ENCODE results near the gene LKAAEAR1. TPM values are rescaled to one million over a fixed set of nuclear protein-coding genes. Genes with fewer than 3 reads are reported as not detected.

LKAAEAR1 gene
- total and polyA plus RNA-seq, 2 of the 13 experiments (the other 11 are each of a cell fraction or from before 2014, with no cell fraction given) = not detected

DNA sequence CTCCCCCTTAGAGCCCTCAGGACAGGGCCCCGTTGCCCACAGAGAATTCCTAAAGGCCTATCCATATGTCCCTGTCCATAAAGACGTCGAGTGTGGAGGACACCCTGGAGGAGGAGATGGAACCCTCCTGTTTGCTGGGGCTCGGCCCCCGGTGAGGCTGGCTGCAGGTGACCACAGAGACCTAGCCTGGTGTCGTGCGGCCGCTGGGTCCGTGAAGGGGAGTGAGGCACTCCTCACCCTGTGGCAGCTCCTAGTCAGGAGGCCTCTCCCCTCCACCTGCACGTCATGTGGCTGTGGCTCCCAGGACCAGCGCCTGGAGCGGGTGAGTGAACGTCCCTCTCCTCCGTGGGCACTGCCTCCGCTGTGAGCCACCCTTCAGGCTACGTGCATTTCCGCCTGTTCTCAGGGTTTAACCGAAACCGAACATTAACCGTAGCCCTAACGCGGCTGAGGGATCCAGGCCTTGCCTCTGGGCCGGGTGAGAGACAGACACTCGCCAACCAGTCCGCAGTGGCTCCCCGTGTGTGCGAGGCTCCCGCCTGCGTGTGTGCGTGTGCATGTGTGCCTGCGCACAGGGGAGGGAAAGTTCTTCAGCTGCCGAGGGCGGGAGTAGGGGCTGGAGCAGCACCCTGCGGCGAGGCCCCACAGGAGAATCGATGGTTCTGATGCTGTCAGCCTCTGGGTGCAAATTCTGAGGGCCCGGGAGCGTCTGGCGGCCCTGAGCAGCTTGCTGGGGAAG is 27.1 kb downstream of the LKAAEAR1 start (continued):
- TF ChIP-seq, protein P1, sequence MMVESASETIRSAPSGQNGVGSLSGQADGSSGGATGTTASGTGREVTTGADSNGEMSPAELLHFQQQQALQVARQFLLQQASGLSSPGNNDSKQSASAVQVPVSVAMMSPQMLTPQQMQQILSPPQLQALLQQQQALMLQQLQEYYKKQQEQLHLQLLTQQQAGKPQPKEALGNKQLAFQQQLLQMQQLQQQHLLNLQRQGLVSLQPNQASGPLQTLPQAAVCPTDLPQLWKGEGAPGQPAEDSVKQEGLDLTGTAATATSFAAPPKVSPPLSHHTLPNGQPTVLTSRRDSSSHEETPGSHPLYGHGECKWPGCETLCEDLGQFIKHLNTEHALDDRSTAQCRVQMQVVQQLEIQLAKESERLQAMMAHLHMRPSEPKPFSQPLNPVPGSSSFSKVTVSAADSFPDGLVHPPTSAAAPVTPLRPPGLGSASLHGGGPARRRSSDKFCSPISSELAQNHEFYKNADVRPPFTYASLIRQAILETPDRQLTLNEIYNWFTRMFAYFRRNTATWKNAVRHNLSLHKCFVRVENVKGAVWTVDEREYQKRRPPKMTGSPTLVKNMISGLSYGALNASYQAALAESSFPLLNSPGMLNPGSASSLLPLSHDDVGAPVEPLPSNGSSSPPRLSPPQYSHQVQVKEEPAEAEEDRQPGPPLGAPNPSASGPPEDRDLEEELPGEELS (CRISPR knock-in tag; IDR thresholded peaks at IDR 0.05) = 0 out of 2 replicates have a peak, but pooled peaks have one; percentile 4
- TF ChIP-seq ATF1 (CRISPR knock-in tag; IDR thresholded peaks at IDR 0.05) (no peak), ZNF382 (CRISPR knock-in tag; IDR thresholded peaks at IDR 0.05; ENCODE audit: borderline replicate concordance) (no peak), IKZF4 (CRISPR knock-in tag; IDR thresholded peaks at IDR 0.05; ENCODE audit: borderline replicate concordance, low read depth, not compliant biosample characterization) (peak; percentile 72), AKAP8 (CRISPR knock-in tag; IDR thresholded peaks at IDR 0.05) (peak; percentile 87; the same call in 1 of the 2 replicates), MYNN (CRISPR knock-in tag; IDR thresholded peaks at IDR 0.05; ENCODE audit: low read depth) (no peak), TEAD2 (CRISPR knock-in tag; IDR thresholded peaks at IDR 0.05) (no peak), TBP (CRISPR knock-in tag; IDR thresholded peaks at IDR 0.05) (no peak), ZNF781 (CRISPR knock-in tag; IDR thresholded peaks at IDR 0.05; ENCODE audit: borderline replicate concordance, not compliant biosample characterization) (peak; percentile 90), ZNF550 (CRISPR knock-in tag; IDR thresholded peaks at IDR 0.05; ENCODE audit: borderline replicate concordance) (peak; percentile 78; the same call in 1 of the 2 replicates), CCDC6 (CRISPR knock-in tag; IDR thresholded peaks at IDR 0.05) (peak; percentile 83; the same call in 1 of the 2 replicates), MEIS2 (CRISPR knock-in tag; IDR thresholded peaks at IDR 0.05) (no peak), TAF15 (IDR thresholded peaks at IDR 0.05; ENCODE audit: low read depth, low read length, poor library complexity, severe bottlenecking) (no peak), ELF3 (CRISPR knock-in tag; IDR thresholded peaks at IDR 0.05) (no peak), KDM1A (CRISPR knock-in tag; IDR thresholded peaks at IDR 0.05) (no peak), ZNF24 (IDR thresholded peaks at IDR 0.05) (no peak), ZNF101 (CRISPR knock-in tag; IDR thresholded peaks at IDR 0.05; ENCODE audit: borderline replicate concordance, low read depth) (no peak), RBM39 (IDR thresholded peaks at IDR 0.05; ENCODE audit: low read depth, low read length, poor library complexity, severe bottlenecking) (no peak), ARID2 (CRISPR knock-in tag; IDR thresholded peaks at IDR 0.05; ENCODE audit: borderline replicate concordance) (0 out of 2 replicates have a peak, but pooled peaks have one; percentile 42), TGIF2 (CRISPR knock-in tag; IDR thresholded peaks at IDR 0.05) (peak; percentile 59; the same call in 1 of the 2 replicates), SMAD9 (CRISPR knock-in tag; IDR thresholded peaks at IDR 0.05) (no peak)
- TF ChIP-seq, protein P2, sequence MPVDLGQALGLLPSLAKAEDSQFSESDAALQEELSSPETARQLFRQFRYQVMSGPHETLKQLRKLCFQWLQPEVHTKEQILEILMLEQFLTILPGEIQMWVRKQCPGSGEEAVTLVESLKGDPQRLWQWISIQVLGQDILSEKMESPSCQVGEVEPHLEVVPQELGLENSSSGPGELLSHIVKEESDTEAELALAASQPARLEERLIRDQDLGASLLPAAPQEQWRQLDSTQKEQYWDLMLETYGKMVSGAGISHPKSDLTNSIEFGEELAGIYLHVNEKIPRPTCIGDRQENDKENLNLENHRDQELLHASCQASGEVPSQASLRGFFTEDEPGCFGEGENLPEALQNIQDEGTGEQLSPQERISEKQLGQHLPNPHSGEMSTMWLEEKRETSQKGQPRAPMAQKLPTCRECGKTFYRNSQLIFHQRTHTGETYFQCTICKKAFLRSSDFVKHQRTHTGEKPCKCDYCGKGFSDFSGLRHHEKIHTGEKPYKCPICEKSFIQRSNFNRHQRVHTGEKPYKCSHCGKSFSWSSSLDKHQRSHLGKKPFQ (CRISPR knock-in tag; IDR thresholded peaks at IDR 0.05; ENCODE audit: insufficient replicate concordance) = no peak
- TF ChIP-seq, protein P3, sequence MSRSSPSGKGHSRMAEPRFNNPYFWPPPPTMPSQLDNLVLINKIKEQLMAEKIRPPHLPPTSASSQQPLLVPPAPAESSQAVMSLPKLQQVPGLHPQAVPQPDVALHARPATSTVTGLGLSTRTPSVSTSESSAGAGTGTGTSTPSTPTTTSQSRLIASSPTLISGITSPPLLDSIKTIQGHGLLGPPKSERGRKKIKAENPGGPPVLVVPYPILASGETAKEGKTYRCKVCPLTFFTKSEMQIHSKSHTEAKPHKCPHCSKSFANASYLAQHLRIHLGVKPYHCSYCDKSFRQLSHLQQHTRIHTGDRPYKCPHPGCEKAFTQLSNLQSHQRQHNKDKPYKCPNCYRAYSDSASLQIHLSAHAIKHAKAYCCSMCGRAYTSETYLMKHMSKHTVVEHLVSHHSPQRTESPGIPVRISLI (CRISPR knock-in tag; IDR thresholded peaks at IDR 0.05; ENCODE audit: borderline replicate concordance) = no peak
- TF ChIP-seq, protein P4, sequence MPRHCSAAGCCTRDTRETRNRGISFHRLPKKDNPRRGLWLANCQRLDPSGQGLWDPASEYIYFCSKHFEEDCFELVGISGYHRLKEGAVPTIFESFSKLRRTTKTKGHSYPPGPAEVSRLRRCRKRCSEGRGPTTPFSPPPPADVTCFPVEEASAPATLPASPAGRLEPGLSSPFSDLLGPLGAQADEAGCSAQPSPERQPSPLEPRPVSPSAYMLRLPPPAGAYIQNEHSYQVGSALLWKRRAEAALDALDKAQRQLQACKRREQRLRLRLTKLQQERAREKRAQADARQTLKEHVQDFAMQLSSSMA (CRISPR knock-in tag; IDR thresholded peaks at IDR 0.05) = 0 out of 2 replicates have a peak, but pooled peaks have one; percentile 64

Data from HepG2 (cell line).